H1 (cell line): ENCODE data around the gene HELT. TPM values are rescaled to one million over a fixed set of nuclear protein-coding genes. Genes with fewer than 3 reads are reported as not detected.
A peak's percentile ranks its signal among the peaks of the same experiment; 100 is the strongest.

Source experiments
- ASH2L ChIP-seq: fragments of 200-600, 300-600 bp; sonication (generic); IDR thresholded peaks from one replicate; pipeline ENCODE4 v1.7.1; 2017; ENCODE audit warnings: low read length
- BACH1 ChIP-seq: IDR thresholded peaks from 2 replicates; pipeline ENCODE4 v1.6.1; 2012; ENCODE audit warnings: low read length, improper control_type of control experiment
- CHD1 ChIP-seq: IDR thresholded peaks from 2 replicates; pipeline ENCODE4 v1.6.1; 2012; ENCODE audit warnings: low read depth, low read length, improper control_type of control experiment
- HDAC2 ChIP-seq, 2 experiments: fragments of 300-600 bp in 1 of 2; sonication (generic) in 1 of 2; IDR thresholded peaks; 2 replicates each; pipeline ENCODE4 v1.6.1; 2011 to 2012; ENCODE audit warnings: low read depth in 2 of 2, low read length in 2 of 2, mild to moderate bottlenecking in 2 of 2, moderate library complexity in 2 of 2, borderline replicate concordance in 1 of 2, inconsistent platforms in 1 of 2
- HDAC6 ChIP-seq: IDR thresholded peaks from one replicate; pipeline ENCODE4 v1.7.1; 2012; ENCODE audit warnings: low read depth, mild to moderate bottlenecking, inconsistent platforms, low read length, moderate library complexity
- JUN ChIP-seq: IDR thresholded peaks from 2 replicates; pipeline ENCODE4 v1.6.1; 2011; ENCODE audit warnings: low read depth, mild to moderate bottlenecking, improper control_type of control experiment, low read length
- PHF8 ChIP-seq: fragments of 200-600 bp; sonication (generic); conservative IDR thresholded peaks from 2 replicates; pipeline ENCODE4 v1.7.1; 2012; ENCODE audit warnings: low read depth, mild to moderate bottlenecking, inconsistent platforms, low read length, moderate library complexity
- RAD21 ChIP-seq, 2 experiments: IDR thresholded peaks in 1 of 2; conservative IDR thresholded peaks in 1 of 2; 2 replicates each; pipeline ENCODE4 v1.6.1; 2011; ENCODE audit warnings: low read depth in 2 of 2, low read length in 2 of 2, improper control_type of control experiment in 1 of 2, inconsistent platforms in 1 of 2, mild to moderate bottlenecking in 1 of 2, moderate library complexity in 1 of 2
- RBBP5 ChIP-seq: IDR thresholded peaks from 2 replicates; pipeline ENCODE4 v1.7.1; 2012; ENCODE audit warnings: low read depth, mild to moderate bottlenecking, inconsistent platforms, low read length, moderate library complexity, borderline replicate concordance
- SIRT6 ChIP-seq: IDR thresholded peaks from one replicate; pipeline ENCODE4 v1.7.1; 2012; ENCODE audit warnings: low read length, inconsistent platforms
- SIX5 ChIP-seq: IDR thresholded peaks from 2 replicates; pipeline ENCODE4 v1.6.1; 2011; ENCODE audit warnings: mild to moderate bottlenecking, low read depth, low read length
- SUZ12 ChIP-seq: fragments of 200-600 bp; sonication (generic); IDR thresholded peaks from 2 replicates; pipeline ENCODE4 v1.6.1; 2012; ENCODE audit warnings: mild to moderate bottlenecking, inconsistent platforms, low read length, moderate library complexity, mixed read lengths
- TCF12 ChIP-seq: IDR thresholded peaks from 2 replicates; pipeline ENCODE4 v1.6.1; 2011; ENCODE audit warnings: low read depth, mild to moderate bottlenecking, low read length
- USF2 ChIP-seq: IDR thresholded peaks from 2 replicates; pipeline ENCODE4 v1.6.1; 2011; ENCODE audit warnings: low read length, improper control_type of control experiment
- polyA plus RNA-seq, 7 experiments: library from polyadenylated mRNA; depleted of rRNA in 3 of 7; stranded (reverse) in 5 of 7; unstranded in 2 of 7; fragments of >200 nt in 5 of 7; fragments of 200-250 nt in 2 of 7; gene quantifications; 1 replicate in 5 of 7; 2 replicates in 1 of 7; 4 replicates in 1 of 7; pipeline versions ENCODE4 v1.2.1 to v1.2.3, GENCODE V29; 2011 to 2013; ENCODE audit warnings: missing spikeins in 2 of 7, mixed read lengths in 2 of 7
- total RNA-seq: library from RNA; stranded (reverse); fragmentation: NEBNext Ultra II Directional; extraction: Animal tissue kit (Norgen Biotek cat#: 25700); gene quantifications from 2 replicates; pipeline ENCODE4 v1.2.1, GENCODE V29; 2021

The HELT gene
- total and polyA plus RNA-seq, 2 of the 8 experiments (the other 6 are each of a cell fraction or from before 2014, with no cell fraction given): 0.32 to 0.35 TPM

GRCh38 chr4:185018834-185019455, 655 bp downstream of the HELT start (continued):
- TF ChIP-seq RAD21 (IDR thresholded peaks at IDR 0.05 in 1 of 2, conservative IDR thresholded peaks at IDR 0.05 in 1 of 2; ENCODE audit: low read depth in 2 of 2, low read length in 2 of 2) (no peak), BACH1 (peak; percentile 17; the same call in 1 of the 2 replicates), USF2 (no peak), HDAC2 (IDR thresholded peaks at IDR 0.05; ENCODE audit: borderline replicate concordance in 1 of 2, low read depth in 2 of 2, low read length in 2 of 2) (no peak), SUZ12 (peak; percentile 98; the same call in 1 of the 2 replicates), SIX5 (no peak), SIRT6 (no peak), ASH2L (no peak), RBBP5 (no peak), JUN (no peak), CHD1 (no peak), HDAC6 (no peak), TCF12 (no peak), PHF8 (no peak)
